Left lung (tissue), 10 donors: ENCODE measurements around the gene CSPG4. TPM values are rescaled to one million over a fixed set of nuclear protein-coding genes. Genes with fewer than 3 reads are reported as not detected.
"Not testable (repeated sequence)": the region's sequence is repeated elsewhere in the genome, so short reads cannot be mapped to it uniquely, and the experiment has no call there.

Source experiments
- ATAC-seq: fragments of 200-7000 bp; cut with Tn5 transposase; one replicate; pipeline ENCODE4 v1.9.1; 2020; ENCODE audit warnings: moderate library complexity
- DNase-seq, 4 donors: peaks; one replicate each; pipeline ENCODE4 v3.0.0-alpha.2; 2013 to 2020
- H3K27ac ChIP-seq, 2 donors: fragments of 200-600 bp; sonication (generic) in 1 of 2; one replicate each; pipeline versions ENCODE4 v1.5.0 to v1.8.0; 2020 to 2021
- H3K27me3 ChIP-seq, 2 donors: fragments of 200-600 bp; sonication (generic) in 1 of 2; one replicate each; pipeline versions ENCODE4 v1.5.0 to v1.8.0; 2020 to 2021
- H3K36me3 ChIP-seq, 2 donors: fragments of 200-600 bp; sonication (generic) in 1 of 2; one replicate each; pipeline versions ENCODE4 v1.5.0 to v1.8.0; 2020 to 2021
- H3K4me1 ChIP-seq, 2 donors: fragments of 200-600 bp; one replicate each; pipeline ENCODE4 v1.8.0; 2021
- H3K4me3 ChIP-seq, 2 donors: fragments of 200-600 bp; sonication (generic) in 1 of 2; one replicate each; pipeline versions ENCODE4 v1.5.0 to v1.8.0; 2020 to 2021; ENCODE audit warnings: mild to moderate bottlenecking in 1 of 2
- H3K9me3 ChIP-seq, 2 donors: fragments of 200-600 bp; sonication (generic) in 1 of 2; one replicate each; pipeline versions ENCODE4 v1.5.0 to v1.8.0; 2020 to 2021
- intact Hi-C, 2 donors: fragments of 100-400 bp; cut with DNase I; formaldehyde crosslinking; loops; one replicate each; pipeline versions ENCODE4 v1.11.2 to v1.14.2; 2022
- polyA plus RNA-seq, 6 donors: library from polyadenylated mRNA; unstranded; fragments of 120-200 nt; gene quantifications; one replicate each; pipeline ENCODE4 v1.2.1, GENCODE V29; 2013; ENCODE audit not compliant: insufficient read length in 6 of 6
- total RNA-seq, 2 donors: library from RNA; stranded (reverse); fragmentation: NEBNext Ultra II Directional; extraction: Animal tissue kit (Norgen Biotek cat#: 25700); gene quantifications; one replicate each; pipeline ENCODE4 v1.2.1, GENCODE V29; 2021
- TF ChIP-seq, protein P1 (sequence below), 2 donors: fragments of 200-600 bp; sonication (generic) in 1 of 2; IDR thresholded peaks; one replicate each; pipeline versions ENCODE4 v1.5.0 to v1.8.0; 2021; ENCODE audit warnings: antibody characterized with exemption in 2 of 2
- donor health status: DM: no; HTN: yes; CAD: no.
- donor health status: DM: no; HTN: no; CAD: no.

Gene CSPG4
- total and polyA plus RNA-seq, 8 donors = 18.4 to 36.1 (median 23.8) TPM

DNA sequence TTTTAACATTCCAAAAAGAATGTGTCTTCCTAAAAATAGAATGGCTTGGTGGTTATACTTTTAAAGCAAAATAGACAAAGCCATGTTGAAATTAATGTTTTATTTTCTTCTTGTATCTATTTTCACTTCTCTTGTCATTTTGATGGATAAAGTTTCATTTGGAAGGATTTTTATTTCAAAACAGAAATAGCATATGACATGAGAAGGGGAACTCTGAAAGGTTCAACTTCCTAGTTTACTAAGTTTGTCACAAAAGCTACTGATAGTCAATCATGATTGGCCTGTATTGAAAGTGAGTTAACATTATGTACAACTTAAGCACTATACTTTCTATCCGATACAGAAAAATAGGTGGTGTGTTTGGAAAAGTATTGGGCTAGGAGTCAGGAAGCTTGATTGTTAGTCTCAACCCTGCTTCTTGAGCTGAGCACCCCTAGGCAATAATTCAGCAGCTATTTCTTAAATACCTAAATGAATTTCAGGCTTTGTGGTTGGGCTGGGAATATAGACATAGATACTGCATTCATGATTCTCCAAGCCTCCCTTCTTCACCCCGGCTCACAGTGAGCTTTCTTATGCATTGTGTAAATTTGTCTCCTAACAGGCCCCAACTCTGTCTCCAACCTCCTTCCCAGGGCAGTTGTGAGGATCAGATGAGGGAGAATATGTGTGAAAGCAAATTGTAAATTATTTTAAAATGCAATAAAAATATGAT, 46.9 kb upstream of the CSPG4 start:
- intact Hi-C loops = no loop called here
- ATAC-seq = no peak
- H3K4me3 ChIP-seq = peak overlapping the region in 1 of 2 donors; percentile 55
- peaks cover 4 to 17% of the 10 kb centered on the region in 2 donors for H3K4me1 ChIP-seq
- H3K9me3 ChIP-seq = no peaks in the 10 kb centered on the region
- TF ChIP-seq, protein P1, sequence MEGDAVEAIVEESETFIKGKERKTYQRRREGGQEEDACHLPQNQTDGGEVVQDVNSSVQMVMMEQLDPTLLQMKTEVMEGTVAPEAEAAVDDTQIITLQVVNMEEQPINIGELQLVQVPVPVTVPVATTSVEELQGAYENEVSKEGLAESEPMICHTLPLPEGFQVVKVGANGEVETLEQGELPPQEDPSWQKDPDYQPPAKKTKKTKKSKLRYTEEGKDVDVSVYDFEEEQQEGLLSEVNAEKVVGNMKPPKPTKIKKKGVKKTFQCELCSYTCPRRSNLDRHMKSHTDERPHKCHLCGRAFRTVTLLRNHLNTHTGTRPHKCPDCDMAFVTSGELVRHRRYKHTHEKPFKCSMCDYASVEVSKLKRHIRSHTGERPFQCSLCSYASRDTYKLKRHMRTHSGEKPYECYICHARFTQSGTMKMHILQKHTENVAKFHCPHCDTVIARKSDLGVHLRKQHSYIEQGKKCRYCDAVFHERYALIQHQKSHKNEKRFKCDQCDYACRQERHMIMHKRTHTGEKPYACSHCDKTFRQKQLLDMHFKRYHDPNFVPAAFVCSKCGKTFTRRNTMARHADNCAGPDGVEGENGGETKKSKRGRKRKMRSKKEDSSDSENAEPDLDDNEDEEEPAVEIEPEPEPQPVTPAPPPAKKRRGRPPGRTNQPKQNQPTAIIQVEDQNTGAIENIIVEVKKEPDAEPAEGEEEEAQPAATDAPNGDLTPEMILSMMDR (IDR thresholded peaks at IDR 0.05) = no peak
- no peaks in the 10 kb centered on the region for H3K27me3 ChIP-seq
- DNase-seq = no peak
- H3K36me3 ChIP-seq = no peaks in the 10 kb centered on the region
- peak overlapping the region in 1 of 2 donors; percentile 67 for H3K27ac ChIP-seq

DNA sequence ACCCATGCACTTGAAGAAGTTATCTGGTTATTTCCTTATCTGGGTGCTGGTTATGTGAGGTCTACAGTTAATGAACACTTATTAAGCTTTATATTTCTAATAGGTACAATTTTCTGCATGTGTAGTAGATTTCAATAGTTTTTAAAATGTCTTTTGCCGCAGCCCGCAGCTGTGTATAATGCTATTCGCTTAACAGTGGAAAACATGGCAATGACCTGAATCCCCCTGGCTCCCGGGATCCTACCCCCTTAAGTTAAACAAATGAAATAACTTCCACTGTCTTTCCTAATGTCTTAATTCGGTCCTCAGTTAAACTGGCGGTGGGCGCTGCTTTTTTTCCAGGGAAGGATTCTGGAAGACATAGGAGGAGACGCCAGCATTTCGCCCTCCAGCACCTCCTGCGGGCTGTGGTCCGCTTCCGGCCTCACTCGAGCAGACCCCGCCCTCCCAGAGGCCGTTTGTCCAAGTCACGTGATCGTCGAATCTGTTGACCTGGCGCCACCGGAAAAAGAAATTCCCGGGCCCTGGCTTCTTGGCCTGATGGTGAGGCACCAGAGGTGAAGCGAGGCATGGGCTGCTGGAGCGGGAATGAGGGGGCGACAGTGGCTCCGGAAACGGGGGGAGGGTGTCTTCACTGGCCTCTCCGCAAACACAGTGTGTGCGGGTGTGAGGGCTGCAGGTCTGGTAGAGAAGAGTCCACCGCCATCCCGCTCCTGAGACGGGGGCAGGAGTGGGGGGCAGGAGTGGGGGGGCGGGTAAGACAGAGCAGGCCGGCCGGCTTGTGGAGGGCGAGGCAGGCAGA, 45.6 kb upstream of the CSPG4 start:
- peak; percentile 79 to 94 (median 92) for DNase-seq
- Histone ChIP-seq H3K4me1 (peaks cover 4 to 17% of the 10 kb centered on the region in 2 donors), H3K27ac (peak overlapping the region; percentile 54 to 67), H3K36me3 (no peaks in the 10 kb centered on the region), H3K4me3 (peak overlapping the region; percentile 47 to 55), H3K27me3 (no peaks in the 10 kb centered on the region), H3K9me3 (no peaks in the 10 kb centered on the region)
- TF ChIP-seq, protein P1 (IDR thresholded peaks at IDR 0.05) = peak in 1 of 2 donors; percentile 14
- peak; percentile 98 for ATAC-seq
- intact Hi-C loops = no loop called here

DNA sequence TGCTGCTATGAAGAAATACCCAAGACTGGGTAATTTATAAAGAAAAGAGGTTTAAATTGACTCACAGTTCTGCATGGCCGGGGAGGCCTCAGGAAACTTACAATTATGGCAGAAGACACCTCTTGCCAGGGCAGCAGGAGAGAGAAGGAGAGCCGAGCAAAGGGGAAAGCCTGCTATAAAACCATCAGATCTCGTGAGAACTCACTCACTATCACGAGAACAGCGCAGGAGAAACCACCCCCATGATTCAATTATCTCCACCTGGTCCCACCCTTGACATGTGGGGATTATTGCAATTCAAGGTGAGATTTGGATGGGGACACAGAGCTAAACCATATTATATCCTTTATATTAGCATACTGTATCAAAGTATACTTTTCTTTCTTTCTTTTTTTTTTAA, 42.2 kb upstream of the CSPG4 start:
- H3K9me3 ChIP-seq, H3K4me3 ChIP-seq, H3K27me3 ChIP-seq, DNase-seq, H3K27ac ChIP-seq, H3K36me3 ChIP-seq, ATAC-seq, intact Hi-C loops: not testable (repeated sequence)
- peaks cover 4 to 17% of the 10 kb centered on the region in 2 donors for H3K4me1 ChIP-seq

DNA sequence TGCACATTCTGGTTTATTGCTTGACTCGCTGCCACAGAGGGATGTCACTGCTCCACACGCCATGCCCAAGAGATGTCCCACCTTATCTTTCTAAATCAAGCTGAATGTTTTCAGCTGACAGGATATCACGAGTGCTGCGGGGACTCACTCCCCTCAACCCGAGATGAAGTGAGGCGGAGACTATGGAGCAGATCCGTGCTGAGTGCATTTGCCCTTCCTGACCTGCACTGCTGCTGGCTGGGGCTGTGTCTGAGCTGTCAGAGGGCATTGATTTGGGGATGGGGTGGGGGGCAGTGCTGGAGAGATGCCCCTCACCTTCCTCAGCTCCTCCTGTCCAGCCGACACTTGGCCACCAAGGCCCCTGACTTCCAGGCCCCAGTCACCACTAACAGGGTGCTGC, 40.5 kb upstream of the CSPG4 start:
- H3K9me3 ChIP-seq = no peaks in the 10 kb centered on the region
- H3K27ac ChIP-seq = no peak overlapping the region
- no peaks in the 10 kb centered on the region for H3K27me3 ChIP-seq
- intact Hi-C loops = no loop called here
- no peaks in the 10 kb centered on the region for H3K36me3 ChIP-seq
- DNase-seq (peak in 1 of 4 donors; percentile 33), ATAC-seq (no peak)
- peaks cover 0 to 6% of the 10 kb centered on the region in 2 donors for H3K4me1 ChIP-seq
- TF ChIP-seq, protein P1 (IDR thresholded peaks at IDR 0.05) = no peak
- H3K4me3 ChIP-seq = no peak overlapping the region

DNA sequence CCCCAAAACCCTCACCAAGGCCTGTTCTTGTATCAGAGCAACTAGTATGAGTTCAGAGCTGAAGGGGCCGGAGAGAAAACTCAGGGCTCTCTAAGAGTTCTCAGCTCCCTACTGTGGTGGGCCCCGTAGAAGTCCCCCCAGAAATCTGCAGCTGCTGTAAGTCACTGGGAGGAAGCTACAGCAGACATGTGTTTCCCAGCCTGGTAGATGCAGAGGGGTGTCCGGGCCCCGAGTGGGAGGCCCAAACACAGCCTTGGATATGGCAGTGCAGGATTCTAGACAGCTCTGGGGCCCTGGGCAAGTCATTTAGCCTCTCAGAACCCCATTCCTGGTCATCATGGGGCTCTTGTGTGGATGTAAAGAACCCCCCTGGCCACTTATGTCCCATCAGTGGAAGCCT, 39.2 kb upstream of the CSPG4 start:
- Histone ChIP-seq H3K27me3 (no peaks in the 10 kb centered on the region), H3K4me3 (no peak overlapping the region), H3K9me3 (no peaks in the 10 kb centered on the region), H3K36me3 (no peaks in the 10 kb centered on the region), H3K4me1 (no peaks in the 10 kb centered on the region), H3K27ac (no peak overlapping the region)
- TF ChIP-seq, protein P1 (IDR thresholded peaks at IDR 0.05) = no peak
- peak in 1 of 4 donors; percentile 18 for DNase-seq
- intact Hi-C loops = no loop called here
- ATAC-seq = no peak
